ENCODE results near the gene GDF10. TPM values are rescaled to one million over a fixed set of nuclear protein-coding genes. Genes with fewer than 3 reads are reported as not detected.

Gene GDF10
- total RNA-seq, 2 experiments from 2014 or later = not detected

DNA sequence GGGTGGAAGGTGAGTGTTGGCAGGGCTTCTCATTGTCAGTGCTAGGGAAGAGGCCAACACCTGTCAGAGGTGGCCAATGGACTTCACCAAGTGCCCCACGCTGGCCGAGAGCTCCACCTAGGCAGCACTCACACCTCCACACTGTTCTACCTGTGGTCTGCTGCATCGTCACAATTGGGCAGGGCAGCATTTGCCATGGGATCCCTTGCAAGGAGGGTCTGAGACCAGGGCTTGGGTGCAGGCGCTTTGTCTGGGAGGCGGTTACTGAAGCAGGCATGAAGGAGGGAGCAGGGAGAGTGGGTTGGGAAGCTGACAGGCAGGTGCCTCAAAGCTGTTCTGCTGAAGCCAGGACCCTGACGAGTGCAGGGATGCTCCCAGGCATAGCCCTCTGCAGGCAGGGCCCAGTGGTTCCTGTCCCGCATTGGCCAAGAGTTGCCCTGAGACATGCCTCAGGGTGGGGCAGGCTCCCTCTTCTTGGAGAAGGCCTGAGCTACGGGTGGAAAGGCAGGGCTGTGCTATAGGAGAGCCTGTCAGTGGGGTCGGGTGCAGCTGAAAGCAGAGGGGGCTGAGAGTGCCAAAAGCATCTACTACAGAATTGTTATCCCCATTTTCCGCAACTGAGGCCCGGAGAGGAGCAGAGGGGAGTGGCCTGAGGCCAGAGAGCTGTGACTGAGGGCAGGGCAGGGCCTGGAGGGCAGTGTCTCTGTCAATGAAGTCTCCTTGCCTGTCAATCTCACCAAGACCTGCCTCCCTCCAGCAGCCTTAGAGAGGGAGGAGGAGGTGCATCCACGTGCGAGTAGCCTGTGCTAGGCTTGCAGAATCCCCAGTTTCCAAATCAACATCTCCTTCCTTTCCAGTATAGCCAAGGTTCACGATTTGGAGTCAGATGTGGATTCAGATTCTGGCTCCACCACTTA is 52.2 kb downstream of the GDF10 start:
- Mint-ChIP-seq H3K27ac (no peak overlapping the region), H3K4me1 (no peaks in the 10 kb centered on the region), H3K27me3 (no peaks in the 10 kb centered on the region), H3K9me3 (no peaks in the 10 kb centered on the region), H3K36me3 (ENCODE audit: low read depth) (no peaks in the 10 kb centered on the region), H3K4me3 (no peak overlapping the region)
- DNase-seq = no peak
- CTCF ChIA-PET = no interaction called here
- POLR2A ChIA-PET = no interaction called here

DNA sequence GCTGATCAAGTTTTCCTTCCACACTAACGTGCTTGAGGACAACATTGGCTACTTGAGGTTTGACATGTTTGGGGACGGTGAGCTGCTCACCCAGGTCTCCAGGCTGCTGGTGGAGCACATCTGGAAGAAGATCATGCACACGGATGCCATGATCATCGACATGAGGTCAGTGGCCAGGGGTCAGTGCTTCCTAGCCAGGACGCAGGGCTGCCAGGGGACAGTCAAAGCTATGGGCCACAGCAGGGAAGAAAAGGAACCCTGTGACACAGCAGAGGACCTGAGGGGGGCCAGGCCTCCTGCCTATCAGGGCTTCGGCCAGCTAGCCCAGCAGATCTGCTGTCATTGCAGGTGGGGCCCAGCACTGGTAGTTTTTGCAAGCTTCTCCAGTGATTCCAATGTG is 53.4 kb downstream of the GDF10 start:
- Mint-ChIP-seq H3K27me3 (no peaks in the 10 kb centered on the region), H3K36me3 (ENCODE audit: low read depth) (no peaks in the 10 kb centered on the region), H3K27ac (no peak overlapping the region), H3K4me3 (no peak overlapping the region), H3K4me1 (no peaks in the 10 kb centered on the region), H3K9me3 (no peaks in the 10 kb centered on the region)
- ChIA-PET POLR2A (no interaction called here), CTCF (no interaction called here)
- no peak for DNase-seq

DNA sequence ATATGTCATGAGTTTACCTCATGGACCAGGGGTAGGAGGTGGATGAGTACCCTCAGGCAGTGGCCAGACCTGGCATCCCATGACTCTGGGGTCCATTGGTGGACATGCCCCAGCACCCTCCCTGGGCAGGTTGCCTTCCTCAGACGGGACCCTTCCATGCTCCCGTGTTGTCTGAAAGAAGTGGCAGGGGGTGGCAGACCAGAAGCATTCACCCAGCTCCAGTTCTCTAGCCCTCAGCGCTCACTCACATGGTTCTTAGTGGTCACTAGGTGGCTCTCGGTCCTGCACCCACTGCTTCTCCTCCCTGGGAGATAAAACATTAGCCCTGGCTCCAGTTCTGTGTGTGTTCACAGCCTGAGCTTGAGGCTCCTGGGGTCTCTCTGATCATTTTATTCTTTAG is 54.2 kb downstream of the GDF10 start:
- Mint-ChIP-seq H3K27me3 (no peaks in the 10 kb centered on the region), H3K9me3 (no peaks in the 10 kb centered on the region), H3K4me1 (no peaks in the 10 kb centered on the region), H3K4me3 (no peak overlapping the region), H3K27ac (no peak overlapping the region), H3K36me3 (ENCODE audit: low read depth) (no peaks in the 10 kb centered on the region)
- POLR2A ChIA-PET = no interaction called here
- no peak for DNase-seq
- CTCF ChIA-PET = no interaction called here

- DNase-seq = no peak
- Mint-ChIP-seq H3K27me3 (no peaks in the 10 kb centered on the region), H3K4me3 (no peak overlapping the region), H3K36me3 (ENCODE audit: low read depth) (no peaks in the 10 kb centered on the region), H3K4me1 (no peaks in the 10 kb centered on the region), H3K9me3 (no peaks in the 10 kb centered on the region), H3K27ac (no peak overlapping the region)
- ChIA-PET POLR2A (no interaction called here), CTCF (interaction anchor here (1.4 kb wide), 1 partner anchor 307 kb away, joined by 4 read pairs; no protein-coding TSS in a partner anchor)
These were observed 54.9 kb downstream of the GDF10 start for GRCh38 chr10:47354900-47355299.

GRCh38 chr10:47356708-47357107 is 56.7 kb downstream of the GDF10 start:
- ChIA-PET CTCF (no interaction called here), POLR2A (no interaction called here)
- H3K9me3 Mint-ChIP-seq = no peaks in the 10 kb centered on the region
- no peak for DNase-seq
- no peaks in the 10 kb centered on the region for H3K4me1 Mint-ChIP-seq
- no peak overlapping the region for H3K4me3 Mint-ChIP-seq
- no peak overlapping the region for H3K27ac Mint-ChIP-seq
- no peaks in the 10 kb centered on the region for H3K36me3 Mint-ChIP-seq (ENCODE audit: low read depth)
- no peaks in the 10 kb centered on the region for H3K27me3 Mint-ChIP-seq

DNA sequence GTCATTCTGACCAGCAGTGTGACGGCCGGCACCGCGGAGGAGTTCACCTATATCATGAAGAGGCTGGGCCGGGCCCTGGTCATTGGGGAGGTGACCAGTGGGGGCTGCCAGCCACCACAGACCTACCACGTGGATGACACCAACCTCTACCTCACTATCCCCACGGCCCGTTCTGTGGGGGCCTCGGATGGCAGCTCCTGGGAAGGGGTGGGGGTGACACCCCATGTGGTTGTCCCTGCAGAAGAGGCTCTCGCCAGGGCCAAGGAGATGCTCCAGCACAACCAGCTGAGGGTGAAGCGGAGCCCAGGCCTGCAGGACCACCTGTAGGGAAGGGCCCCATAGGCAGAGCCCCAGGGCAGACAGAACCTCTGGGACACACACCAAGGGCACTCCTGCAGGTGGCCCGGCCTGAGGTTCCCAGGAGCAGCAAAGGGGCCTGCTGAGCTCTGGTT is 57.2 kb downstream of the GDF10 start:
- Mint-ChIP-seq H3K27me3 (peaks cover 4% of the 10 kb centered on the region), H3K36me3 (ENCODE audit: low read depth) (no peaks in the 10 kb centered on the region), H3K4me1 (no peaks in the 10 kb centered on the region), H3K9me3 (no peaks in the 10 kb centered on the region), H3K27ac (no peak overlapping the region), H3K4me3 (no peak overlapping the region)
- POLR2A ChIA-PET = no interaction called here
- CTCF ChIA-PET = interaction anchor here (0.7 kb wide), 1 partner anchor 16 kb away, joined by 3 read pairs; no protein-coding TSS in a partner anchor
- no peak for DNase-seq

GRCh38 chr10:47357911-47358310 is 57.9 kb downstream of the GDF10 start:
- H3K36me3 Mint-ChIP-seq (ENCODE audit: low read depth) = no peaks in the 10 kb centered on the region

DNA sequence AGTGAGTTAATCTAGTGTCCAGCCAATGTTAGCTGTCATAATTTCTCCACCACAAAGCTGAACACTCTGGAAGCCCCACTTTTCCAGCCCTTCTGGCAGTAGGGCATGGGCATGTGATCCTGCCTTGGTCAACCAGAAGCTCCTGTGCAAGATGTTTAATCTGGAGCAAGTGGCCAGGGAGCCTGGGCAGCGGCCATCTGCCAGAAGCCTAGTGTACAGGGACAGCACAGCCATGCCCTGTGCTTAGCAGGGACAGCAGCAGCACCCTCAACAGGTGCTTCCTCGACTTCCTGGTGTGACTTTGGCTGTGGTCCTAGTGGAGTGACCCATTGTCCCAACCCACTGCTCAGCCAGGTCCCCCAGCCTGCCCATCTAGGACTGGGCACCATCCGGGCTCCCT is 58.5 kb downstream of the GDF10 start:
- Mint-ChIP-seq H3K36me3 (ENCODE audit: low read depth) (no peaks in the 10 kb centered on the region), H3K4me1 (no peaks in the 10 kb centered on the region), H3K27me3 (peaks cover 5% of the 10 kb centered on the region), H3K4me3 (no peak overlapping the region), H3K9me3 (no peaks in the 10 kb centered on the region), H3K27ac (no peak overlapping the region)
- DNase-seq = no peak
- CTCF ChIA-PET = no interaction called here
- POLR2A ChIA-PET = no interaction called here

More at GRCh38 chr10:47357911-47358310, 57.9 kb downstream of the GDF10 start:
- Mint-ChIP-seq H3K4me1 (no peaks in the 10 kb centered on the region), H3K4me3 (no peak overlapping the region), H3K27ac (no peak overlapping the region), H3K27me3 (peaks cover 5% of the 10 kb centered on the region), H3K9me3 (no peaks in the 10 kb centered on the region)
- ChIA-PET POLR2A (no interaction called here), CTCF (interaction anchor here (0.7 kb wide), 1 partner anchor 17 kb away, joined by 3 read pairs; no protein-coding TSS in a partner anchor)
- DNase-seq = no peak

- Mint-ChIP-seq H3K27ac (no peak overlapping the region), H3K9me3 (no peaks in the 10 kb centered on the region), H3K4me3 (no peak overlapping the region), H3K36me3 (ENCODE audit: low read depth) (no peaks in the 10 kb centered on the region), H3K4me1 (no peaks in the 10 kb centered on the region), H3K27me3 (peaks cover 5% of the 10 kb centered on the region)
- DNase-seq = no peak
- POLR2A ChIA-PET = no interaction called here
- CTCF ChIA-PET = no interaction called here
These were observed 59.1 kb downstream of the GDF10 start for GRCh38 chr10:47359101-47359500.

DNA sequence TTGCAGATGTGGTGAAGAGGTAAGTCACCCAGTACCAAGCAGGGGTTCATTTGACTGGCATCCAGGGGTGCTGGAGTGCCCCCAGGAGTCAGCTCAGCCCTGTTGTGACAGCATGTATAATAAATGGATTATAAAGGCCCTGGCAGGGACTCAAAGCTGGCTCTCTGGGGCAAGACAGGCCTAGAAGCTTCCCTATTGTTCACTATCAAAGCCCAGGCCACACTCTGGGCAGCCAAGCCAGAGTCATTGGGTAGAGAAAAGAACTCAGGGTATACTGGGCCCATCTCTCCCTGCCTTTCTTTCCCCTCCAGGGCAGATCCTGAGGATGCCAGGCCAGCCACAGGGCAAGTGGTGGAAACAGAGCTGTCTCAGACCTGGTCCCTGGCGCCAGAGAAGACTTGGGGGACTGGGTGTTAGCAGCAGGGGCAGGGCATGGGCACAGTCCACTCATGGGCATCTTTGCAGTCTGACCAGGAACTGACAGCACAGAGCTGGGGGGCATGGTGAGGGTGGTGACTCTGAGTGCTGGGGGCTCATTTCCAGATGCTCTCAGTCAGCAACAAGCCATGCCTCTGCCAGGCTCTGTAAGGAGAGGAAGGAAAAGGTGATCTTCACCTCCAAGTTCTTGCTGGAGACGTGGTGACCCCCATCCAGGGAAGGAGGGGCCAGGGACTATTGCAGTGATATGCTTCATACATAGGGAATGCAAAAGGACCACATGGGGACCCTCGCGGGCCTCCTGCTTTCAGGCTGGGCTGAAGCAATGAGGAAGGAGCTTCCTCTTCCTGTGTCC is 59.8 kb downstream of the GDF10 start:
- H3K4me1 Mint-ChIP-seq = no peaks in the 10 kb centered on the region
- no peaks in the 10 kb centered on the region for H3K9me3 Mint-ChIP-seq
- no peak overlapping the region for H3K27ac Mint-ChIP-seq
- H3K36me3 Mint-ChIP-seq (ENCODE audit: low read depth) = no peaks in the 10 kb centered on the region
- DNase-seq = no peak
- no peak overlapping the region for H3K4me3 Mint-ChIP-seq
- POLR2A ChIA-PET = no interaction called here
- CTCF ChIA-PET = no interaction called here
- H3K27me3 Mint-ChIP-seq = peaks cover 7% of the 10 kb centered on the region

GRCh38 chr10:47360419-47361040 is 60.5 kb downstream of the GDF10 start:
- H3K9me3 Mint-ChIP-seq = no peaks in the 10 kb centered on the region
- no peaks in the 10 kb centered on the region for H3K4me1 Mint-ChIP-seq
- peaks cover 9% of the 10 kb centered on the region for H3K27me3 Mint-ChIP-seq
- no peak overlapping the region for H3K4me3 Mint-ChIP-seq
- no peaks in the 10 kb centered on the region for H3K36me3 Mint-ChIP-seq (ENCODE audit: low read depth)
- CTCF ChIA-PET = no interaction called here
- H3K27ac Mint-ChIP-seq = no peak overlapping the region
- no peak for DNase-seq
- POLR2A ChIA-PET = no interaction called here

GRCh38 chr10:47361293-47361692 is 61.3 kb downstream of the GDF10 start:
- Mint-ChIP-seq H3K27ac (no peak overlapping the region), H3K36me3 (ENCODE audit: low read depth) (no peaks in the 10 kb centered on the region), H3K4me3 (no peak overlapping the region), H3K4me1 (no peaks in the 10 kb centered on the region), H3K27me3 (peaks cover 9% of the 10 kb centered on the region), H3K9me3 (no peaks in the 10 kb centered on the region)
- CTCF ChIA-PET = interaction anchor here (0.9 to 1.4 kb wide), 3 partner anchors 11 to 16 kb away, joined by 3 to 4 read pairs (median 3); no protein-coding TSS in a partner anchor
- no peak for DNase-seq
- POLR2A ChIA-PET = no interaction called here

DNA sequence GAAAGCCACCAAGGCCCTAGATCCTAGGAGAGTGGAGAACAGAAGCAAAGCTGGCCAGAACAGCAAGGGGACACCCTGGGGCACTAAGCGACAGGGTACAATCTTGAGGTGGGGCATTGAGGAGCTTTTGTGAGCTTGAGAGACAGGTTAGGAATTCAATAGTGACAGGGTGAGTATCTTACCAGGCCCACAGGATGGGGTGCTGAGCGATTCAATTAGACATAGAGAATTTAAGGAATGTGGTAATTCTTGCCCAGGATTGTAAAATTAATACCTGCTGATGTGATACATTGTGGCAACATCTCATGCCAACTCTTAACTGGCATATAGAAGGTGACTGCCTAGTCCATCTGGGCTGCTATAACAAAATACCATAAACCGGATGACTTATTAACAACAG is 62.2 kb downstream of the GDF10 start:
- peaks cover 9% of the 10 kb centered on the region for H3K27me3 Mint-ChIP-seq
- CTCF ChIA-PET = interaction anchor here (0.9 to 1.4 kb wide), 3 partner anchors 10 to 17 kb away, joined by 3 to 4 read pairs (median 3); no protein-coding TSS in a partner anchor

More for the DNA sequence above, 62.2 kb downstream of the GDF10 start:
- DNase-seq = no peak
- Mint-ChIP-seq H3K36me3 (ENCODE audit: low read depth) (no peaks in the 10 kb centered on the region), H3K27ac (no peak overlapping the region), H3K9me3 (no peaks in the 10 kb centered on the region), H3K4me3 (no peak overlapping the region), H3K4me1 (no peaks in the 10 kb centered on the region)
- POLR2A ChIA-PET = no interaction called here
